NCI-H1092 (cell line): ENCODE measurements around the gene ABHD12.

Experiments
- DNase-seq: peaks from one replicate; lab custom pipeline; 2025; lab: John Stamatoyannopoulos, UW

The ABHD12 gene

GRCh38 chr20:25289886-25290597 lies 100.6 kb downstream of the ABHD12 start:
- DNase-seq, result no peak

- DNase-seq, result no peak
These were observed 102.1 kb downstream of the ABHD12 start for GRCh38 chr20:25288291-25289181.

- DNase-seq, result no peak
These were observed 102.9 kb downstream of the ABHD12 start for GRCh38 chr20:25287631-25288290.

- DNase-seq, result no peak
These were observed 103.7 kb downstream of the ABHD12 start for GRCh38 chr20:25286917-25287316.

GRCh38 chr20:25285856-25286798 lies 104.5 kb downstream of the ABHD12 start:
- DNase-seq, result no peak

GRCh38 chr20:25285091-25285647 lies 105.5 kb downstream of the ABHD12 start:
- no peak for DNase-seq

GRCh38 chr20:25284131-25284601 lies 106.5 kb downstream of the ABHD12 start:
- no peak for DNase-seq

GRCh38 chr20:25283221-25283951 lies 107.2 kb downstream of the ABHD12 start:
- no peak for DNase-seq

- no peak for DNase-seq
These were observed 107.8 kb downstream of the ABHD12 start for GRCh38 chr20:25282796-25283195.

GRCh38 chr20:25282034-25282781 lies 108.4 kb downstream of the ABHD12 start:
- DNase-seq, result no peak

GRCh38 chr20:25281541-25281991 lies 109.1 kb downstream of the ABHD12 start:
- DNase-seq, result peak; percentile 40

- DNase-seq, result no peak
These were observed 109.8 kb downstream of the ABHD12 start for GRCh38 chr20:25280574-25281535.

- peak; percentile 93 for DNase-seq
These were observed 110.5 kb downstream of the ABHD12 start for GRCh38 chr20:25280051-25280573.

GRCh38 chr20:25279403-25279802 lies 111.2 kb downstream of the ABHD12 start:
- no peak for DNase-seq

GRCh38 chr20:25278636-25279361 lies 111.8 kb downstream of the ABHD12 start:
- DNase-seq, result no peak

- no peak for DNase-seq
These were observed 112.6 kb downstream of the ABHD12 start for GRCh38 chr20:25277941-25278521.
